ENCODE measurements around the gene TSR1. TPM values are rescaled to one million over a fixed set of nuclear protein-coding genes. Genes with fewer than 3 reads are reported as not detected.

Gene TSR1
- total RNA-seq, 1 donor from 2014 or later = 17.7 TPM

- TF ChIP-seq CTCF (IDR thresholded peaks at IDR 0.05) = no peak
- H3K27me3 ChIP-seq = no peaks in the 10 kb centered on the region
- H3K4me3 ChIP-seq = no peak overlapping the region
- intact Hi-C loops (cut with DNase I) = no loop called here
- H3K36me3 ChIP-seq = peaks cover 45% of the 10 kb centered on the region
- no peaks in the 10 kb centered on the region for H3K9me3 ChIP-seq
- H3K4me1 ChIP-seq = no peaks in the 10 kb centered on the region
- ATAC-seq (no peak), DNase-seq (no peak)
- H3K27ac ChIP-seq = no peak overlapping the region
Observed at GRCh38 chr17:2366747-2367494, 30.7 kb upstream of the TSR1 start.

GRCh38 chr17:2365132-2365531, 28.9 kb upstream of the TSR1 start:
- intact Hi-C loops (cut with DNase I) = no loop called here
- no peaks in the 10 kb centered on the region for H3K4me1 ChIP-seq
- TF ChIP-seq CTCF (IDR thresholded peaks at IDR 0.05) = no peak
- ATAC-seq (no peak), DNase-seq (no peak)
- no peak overlapping the region for H3K27ac ChIP-seq
- no peaks in the 10 kb centered on the region for H3K9me3 ChIP-seq
- no peak overlapping the region for H3K4me3 ChIP-seq
- peaks cover 36% of the 10 kb centered on the region for H3K36me3 ChIP-seq
- H3K27me3 ChIP-seq = no peaks in the 10 kb centered on the region

- intact Hi-C loops (cut with DNase I) = no loop called here
- ATAC-seq = no peak
Observed at GRCh38 chr17:2364763-2365116, 28.5 kb upstream of the TSR1 start.

GRCh38 chr17:2363851-2364762, 27.9 kb upstream of the TSR1 start:
- no peaks in the 10 kb centered on the region for H3K4me1 ChIP-seq
- no peak for TF ChIP-seq CTCF (IDR thresholded peaks at IDR 0.05)
- DNase-seq (no peak), ATAC-seq (peak; percentile 19)
- H3K27ac ChIP-seq = no peak overlapping the region
- no peaks in the 10 kb centered on the region for H3K27me3 ChIP-seq
- H3K36me3 ChIP-seq = peaks cover 36% of the 10 kb centered on the region
- intact Hi-C loops (cut with DNase I) = no loop called here
- H3K4me3 ChIP-seq = no peak overlapping the region
- no peaks in the 10 kb centered on the region for H3K9me3 ChIP-seq

More at GRCh38 chr17:2364763-2365116, 28.5 kb upstream of the TSR1 start:
- Histone ChIP-seq H3K4me3 (no peak overlapping the region), H3K27me3 (no peaks in the 10 kb centered on the region), H3K36me3 (peaks cover 36% of the 10 kb centered on the region), H3K4me1 (no peaks in the 10 kb centered on the region), H3K9me3 (no peaks in the 10 kb centered on the region), H3K27ac (no peak overlapping the region)
- peak; percentile 61 for DNase-seq
- TF ChIP-seq CTCF (IDR thresholded peaks at IDR 0.05) = no peak

GRCh38 chr17:2363318-2363717, 27.1 kb upstream of the TSR1 start:
- intact Hi-C loops (cut with DNase I) = no loop called here
- ATAC-seq (no peak), DNase-seq (no peak)
- Histone ChIP-seq H3K4me1 (no peaks in the 10 kb centered on the region), H3K27me3 (no peaks in the 10 kb centered on the region), H3K27ac (no peak overlapping the region), H3K4me3 (no peak overlapping the region), H3K9me3 (no peaks in the 10 kb centered on the region), H3K36me3 (peaks cover 36% of the 10 kb centered on the region)
- TF ChIP-seq CTCF (IDR thresholded peaks at IDR 0.05) = no peak
